GM04503 (cell line): ENCODE results near the gene GTF2H1.
A peak's percentile ranks its signal among the peaks of the same experiment; 100 is the strongest.
"Not testable (repeated sequence)": the region's sequence is repeated elsewhere in the genome, so short reads cannot be mapped to it uniquely, and the experiment has no call there.

Experiments used
- DNase-seq: peaks from one replicate; pipeline ENCODE4 v3.0.0-alpha.2; 2012; ENCODE audit warnings: low read depth

The GTF2H1 gene

DNA sequence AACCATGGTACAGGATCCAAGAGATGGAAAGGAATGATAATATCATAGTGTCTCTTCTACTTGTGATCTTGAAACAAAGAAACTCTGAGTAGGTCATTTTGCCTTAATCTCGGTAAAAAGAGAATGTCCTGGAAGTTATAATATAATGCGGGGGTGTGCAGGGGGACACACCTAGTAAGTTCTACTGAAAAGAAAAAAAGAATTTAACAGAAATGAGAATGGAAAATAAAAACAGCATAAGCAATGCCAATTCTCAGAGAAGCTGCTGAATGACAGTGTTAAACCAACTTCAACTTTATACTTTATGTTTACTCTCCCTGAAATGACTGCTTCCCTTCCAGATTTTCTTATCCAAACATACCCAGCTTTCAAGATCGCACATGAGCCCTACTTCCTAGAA, 2.5 kb upstream of the GTF2H1 start:
- no peak for DNase-seq

DNA sequence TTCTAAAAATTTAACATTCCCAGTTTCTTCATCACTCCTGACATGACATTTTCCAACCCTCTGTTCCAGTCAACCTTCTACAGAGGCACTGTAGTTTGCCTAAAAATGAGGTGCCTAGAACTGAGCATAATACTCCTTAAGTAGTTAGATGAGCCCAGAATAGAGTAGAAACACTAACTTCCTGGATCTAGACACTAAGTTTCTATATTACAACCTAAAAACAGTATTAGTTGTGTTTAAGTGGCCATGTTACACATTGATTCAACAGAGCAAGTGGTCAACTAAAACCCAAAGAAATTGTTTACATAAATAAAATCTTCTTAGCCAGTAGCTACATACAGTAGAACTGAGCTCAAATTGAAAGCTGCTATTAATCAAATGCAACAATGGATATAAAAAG, 1.8 kb upstream of the GTF2H1 start:
- DNase-seq, result no peak

DNA sequence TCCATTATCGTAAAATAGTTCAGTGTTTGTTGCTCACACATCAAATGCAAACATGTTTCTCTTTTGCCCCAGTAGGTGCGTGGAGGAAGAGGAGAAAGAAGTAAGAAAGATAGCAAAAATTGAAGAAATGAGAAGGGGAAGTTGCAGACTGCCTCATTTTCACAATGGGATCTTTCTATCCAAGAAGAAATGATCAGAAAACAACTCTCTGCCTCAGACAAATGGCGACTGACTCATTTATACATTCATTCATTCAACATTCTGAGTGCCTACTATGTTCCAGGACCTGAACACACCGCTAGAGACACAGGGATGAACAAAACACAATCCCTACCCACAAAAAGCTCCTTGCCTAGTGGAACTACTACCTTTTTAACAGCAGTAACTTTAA, 794 bp upstream of the GTF2H1 start:
- DNase-seq, result no peak

DNA sequence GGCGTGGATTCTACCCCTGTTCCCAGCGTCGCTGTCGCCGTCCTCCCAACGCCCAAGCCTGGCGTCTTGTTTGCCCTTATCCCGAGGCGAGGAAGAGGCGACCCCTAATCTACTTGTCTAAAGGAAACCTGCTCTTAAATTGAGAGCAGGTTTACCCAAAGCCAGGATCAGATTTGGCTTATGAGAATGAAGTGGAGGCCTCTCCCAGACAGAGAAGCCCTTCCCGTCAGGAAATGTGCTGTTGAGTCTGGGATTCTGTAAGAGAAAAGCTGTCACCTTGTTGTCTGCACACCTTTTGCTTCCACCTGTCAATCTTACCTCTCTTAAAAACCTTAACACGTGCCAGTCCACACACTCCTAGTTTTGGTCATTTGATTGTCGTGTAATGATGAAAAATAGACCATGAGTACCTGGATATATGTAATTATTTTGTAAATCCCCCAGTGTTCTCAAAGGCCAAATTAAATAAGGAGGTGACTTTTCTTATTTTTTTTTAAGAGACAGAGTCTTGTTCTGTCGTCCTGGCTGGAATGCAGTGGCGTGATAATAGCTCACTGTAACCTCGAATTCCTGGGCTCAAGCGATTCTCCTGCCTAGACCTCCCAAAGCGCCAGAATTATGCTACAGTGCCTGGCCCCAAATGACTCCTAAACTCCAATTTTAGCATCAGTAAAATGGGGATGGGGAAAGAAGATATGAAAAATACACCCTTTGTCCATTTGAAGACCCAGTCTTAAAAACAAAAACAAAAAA, 627 bp downstream of the GTF2H1 start:
- DNase-seq, result no peak

DNA sequence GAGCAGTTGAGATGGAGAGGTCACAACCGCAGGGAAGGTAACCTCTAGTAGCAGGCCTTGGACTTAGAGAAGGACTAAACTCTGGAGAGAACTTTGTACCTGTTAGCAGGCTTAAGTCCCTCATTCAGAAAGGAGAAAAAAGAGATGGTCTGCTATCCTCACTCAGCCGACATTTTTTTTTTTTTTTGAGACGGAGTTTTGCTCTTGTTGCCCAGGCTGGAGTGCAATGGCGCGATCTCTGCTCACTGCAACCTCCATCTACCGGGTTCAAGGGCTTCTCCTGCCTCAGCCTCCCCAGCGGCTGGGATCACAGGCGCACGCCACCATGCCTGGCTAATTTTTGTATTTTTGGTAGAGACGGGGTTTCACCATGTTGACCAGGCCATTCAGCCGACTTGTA, 1.5 kb downstream of the GTF2H1 start:
- not testable (repeated sequence) for DNase-seq

DNA sequence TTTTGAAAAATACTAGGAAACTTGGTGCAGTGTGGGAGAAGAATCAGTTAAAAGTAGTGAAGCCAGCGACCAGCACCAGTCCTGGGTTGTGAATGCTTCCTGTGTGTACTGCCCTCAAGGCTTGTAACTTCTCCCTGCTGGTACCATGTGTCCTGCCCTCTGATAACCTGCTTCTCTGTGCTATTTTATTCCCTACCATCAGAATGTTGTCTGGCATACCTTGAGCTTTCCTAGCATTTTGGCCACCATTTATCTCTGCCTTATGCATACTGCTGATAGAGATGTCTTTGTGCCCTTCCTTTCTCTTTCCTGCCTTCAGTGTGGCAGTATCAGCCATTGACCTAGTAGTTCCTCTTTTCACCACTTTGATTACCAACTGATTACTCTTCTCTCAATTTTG, 2.0 kb downstream of the GTF2H1 start:
- DNase-seq, result no peak

DNA sequence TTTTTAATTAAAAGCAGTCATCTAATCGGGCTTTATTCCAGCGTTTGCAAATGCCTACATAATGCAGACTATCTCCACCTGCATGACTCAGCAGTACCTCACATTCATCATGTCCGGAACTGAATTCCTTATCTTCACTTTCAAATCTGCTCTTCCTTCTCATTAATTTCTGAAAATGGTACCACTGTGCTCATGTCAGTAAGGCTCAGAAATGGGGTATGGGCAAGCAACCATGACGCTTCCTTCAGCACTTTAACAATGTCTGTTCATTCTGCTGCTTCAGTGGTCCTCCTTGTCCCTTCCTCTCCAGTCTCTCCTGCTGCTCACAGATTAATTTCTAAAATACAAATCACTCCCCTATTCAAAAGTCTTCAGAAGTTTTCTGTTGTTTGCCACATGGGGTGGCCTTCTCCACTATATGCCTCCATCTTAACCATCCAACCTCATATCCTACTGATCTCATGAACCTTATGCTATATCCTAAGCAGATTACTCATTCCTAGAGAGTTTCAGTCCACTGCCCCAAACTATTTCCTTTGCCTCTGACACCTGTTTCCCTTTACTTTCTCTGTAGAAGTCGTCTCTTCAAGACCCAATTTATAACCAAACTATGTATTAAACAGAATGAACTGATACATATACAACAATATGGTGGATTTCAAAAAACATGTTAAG, 7.0 kb downstream of the GTF2H1 start:
- DNase-seq, result no peak

DNA sequence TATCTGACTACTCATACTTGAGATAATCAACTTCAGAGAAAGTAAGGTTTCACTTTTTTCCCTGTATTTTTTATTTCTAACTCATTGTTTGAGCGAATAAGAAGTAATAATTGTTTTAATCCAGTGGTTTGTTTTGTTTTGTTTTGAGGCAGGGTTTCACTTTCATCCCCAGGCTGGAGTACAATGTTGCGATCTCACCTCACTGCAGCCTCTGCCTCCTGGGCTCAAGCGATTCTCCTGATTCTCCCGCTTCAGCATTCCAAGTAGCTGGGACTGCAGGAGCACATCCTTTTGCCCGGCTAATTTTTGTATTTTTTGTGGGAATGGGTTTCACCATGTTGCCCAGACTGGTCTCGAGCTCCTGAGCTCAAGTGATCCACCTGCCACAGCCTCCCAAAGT, 8.6 kb downstream of the GTF2H1 start:
- no peak for DNase-seq

DNA sequence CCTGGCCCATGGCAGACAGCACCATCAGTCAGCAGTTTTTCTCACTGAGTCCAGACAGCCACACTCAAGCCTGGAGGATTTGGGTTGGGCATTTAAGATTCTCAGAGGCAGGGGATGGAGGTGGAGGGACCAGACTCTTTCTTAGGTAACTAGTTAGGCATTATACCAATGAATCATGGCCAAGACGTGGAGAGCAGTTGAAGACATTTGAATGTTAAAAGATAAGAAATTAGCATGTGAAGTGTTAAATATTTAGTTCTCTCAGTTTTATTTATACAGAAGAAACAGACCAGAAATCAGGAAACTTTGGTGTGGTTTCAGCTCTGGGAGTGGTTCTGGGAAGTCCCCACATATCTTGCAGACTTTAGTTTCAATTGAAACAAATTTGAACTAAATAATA, 9.9 kb downstream of the GTF2H1 start:
- no peak for DNase-seq

DNA sequence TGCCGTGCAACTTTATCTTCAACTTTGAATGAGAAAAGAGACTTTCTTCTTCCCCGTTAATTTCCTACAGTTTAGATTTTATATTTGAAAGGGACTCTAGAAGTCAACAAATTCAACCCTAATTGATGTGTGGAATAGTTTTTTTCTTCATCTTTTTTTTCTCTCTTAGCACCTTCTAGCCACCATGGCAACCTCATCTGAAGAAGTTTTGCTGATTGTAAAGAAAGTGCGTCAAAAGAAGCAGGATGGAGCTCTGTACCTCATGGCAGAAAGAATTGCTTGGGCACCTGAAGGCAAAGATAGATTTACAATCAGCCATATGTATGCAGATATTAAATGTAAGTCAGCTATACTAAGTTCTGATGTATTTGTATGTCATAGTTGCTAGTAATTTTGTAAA, 10.5 kb downstream of the GTF2H1 start:
- DNase-seq, result no peak

DNA sequence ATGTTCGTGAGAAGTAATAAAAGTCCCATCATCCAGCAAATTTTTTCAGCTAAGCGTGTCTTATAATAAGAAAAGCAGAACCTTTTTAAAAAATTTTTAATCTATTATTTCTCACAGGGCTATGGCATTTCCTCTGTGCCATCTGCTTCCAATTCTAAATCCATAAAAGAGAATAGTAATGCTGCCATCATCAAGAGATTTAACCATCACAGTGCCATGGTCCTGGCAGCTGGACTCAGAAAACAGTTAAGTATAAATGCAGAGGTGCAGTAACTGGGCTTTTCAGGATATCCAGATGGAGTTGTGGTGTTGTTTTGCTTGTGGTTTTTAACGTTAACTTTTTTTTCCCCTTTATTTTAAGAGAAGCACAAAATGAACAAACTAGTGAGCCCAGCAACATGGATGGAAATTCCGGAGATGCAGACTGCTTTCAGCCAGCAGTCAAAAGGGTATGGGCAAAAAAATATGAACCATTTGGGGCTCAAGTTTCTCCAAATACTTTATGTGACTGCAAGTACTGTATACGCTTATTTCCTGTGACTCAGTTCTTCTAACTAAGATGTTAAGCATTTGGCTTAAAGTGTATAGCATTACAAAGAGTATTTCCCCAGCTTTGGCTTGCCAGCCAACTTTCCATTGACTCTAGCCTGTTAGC, 25.2 kb downstream of the GTF2H1 start:
- peak; percentile 71 for DNase-seq

DNA sequence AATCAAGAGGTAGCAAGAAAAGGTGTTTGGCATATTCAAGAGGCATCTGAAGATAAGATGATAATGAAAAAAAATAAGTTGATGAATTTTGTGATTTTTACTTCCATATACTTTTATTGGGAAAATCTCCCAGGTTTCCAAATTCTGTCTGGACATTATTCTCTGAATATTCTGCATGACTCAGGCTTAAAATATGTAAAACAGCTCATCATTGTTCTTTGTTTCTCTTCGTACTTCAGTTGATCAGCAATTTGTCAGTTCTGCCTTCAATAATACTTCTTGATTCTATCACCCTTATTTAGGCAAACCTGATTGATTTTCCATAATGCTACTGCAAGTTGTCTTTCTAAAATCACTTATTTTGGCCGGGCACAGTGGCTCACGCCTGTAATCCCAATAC, 30.2 kb downstream of the GTF2H1 start:
- no peak for DNase-seq

DNA sequence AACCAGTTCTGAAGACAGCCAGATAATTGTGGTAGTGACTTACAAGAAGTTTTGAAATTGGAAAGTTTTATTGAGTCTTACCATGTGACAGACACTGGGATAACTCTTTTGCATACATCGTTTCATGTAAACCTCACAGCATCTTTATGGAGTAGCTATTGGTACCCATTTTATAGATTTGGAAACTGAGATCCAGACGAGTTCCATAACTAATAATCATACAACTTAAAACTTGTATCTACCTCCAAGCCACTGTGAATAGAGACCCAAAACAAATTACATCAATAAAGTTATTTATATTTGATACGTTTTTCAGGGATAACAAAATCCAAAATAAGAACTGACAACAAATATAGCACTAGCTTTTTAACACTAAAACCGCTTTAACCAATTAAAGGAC, 36.3 kb downstream of the GTF2H1 start:
- no peak for DNase-seq

DNA sequence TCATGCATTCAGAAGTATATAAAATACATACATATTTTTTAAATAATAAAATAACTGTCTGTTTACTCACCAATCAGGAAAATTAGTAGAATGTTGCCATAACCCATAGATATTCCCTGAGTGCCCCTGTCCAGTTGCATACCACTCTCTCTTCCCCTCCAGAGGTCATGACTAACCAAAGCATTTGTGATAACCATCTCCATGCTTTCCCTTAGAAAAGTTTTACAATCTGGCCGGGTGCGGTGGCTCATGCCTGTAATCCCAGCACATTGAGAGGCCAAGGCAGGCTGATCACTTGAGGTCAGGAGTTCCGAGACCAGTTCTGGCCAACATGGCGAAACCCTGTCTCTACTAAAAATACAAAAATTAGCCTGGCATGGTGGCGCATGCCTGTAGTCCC, 38.8 kb downstream of the GTF2H1 start:
- DNase-seq, result no peak

DNA sequence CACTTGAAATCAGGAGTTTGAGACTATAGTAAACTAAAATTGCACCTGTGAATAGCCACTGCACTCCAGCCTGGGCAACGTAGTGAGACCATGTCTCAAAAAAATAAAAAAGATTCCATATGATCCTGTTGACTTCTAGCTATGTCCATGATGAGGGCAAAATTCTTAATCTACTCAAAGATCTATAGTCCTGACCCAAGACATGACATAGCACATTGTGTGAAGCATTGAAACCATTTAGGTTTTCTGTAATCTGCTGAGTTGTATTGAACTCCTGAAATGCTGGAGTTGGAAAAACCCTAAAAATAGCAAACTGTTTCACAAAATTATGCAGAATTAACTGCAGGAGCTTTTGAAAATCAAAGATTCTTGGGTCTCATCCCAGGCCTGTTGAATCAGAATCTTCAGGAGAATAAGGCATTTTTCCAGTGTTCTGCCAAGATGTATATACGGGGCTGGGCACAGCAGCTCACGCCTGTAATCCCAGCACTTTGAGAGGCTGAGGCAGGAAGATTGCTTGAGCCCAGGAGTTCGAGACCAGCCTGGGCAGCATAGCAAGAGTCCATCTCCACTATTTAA, 42.2 kb downstream of the GTF2H1 start:
- no peak for DNase-seq

DNA sequence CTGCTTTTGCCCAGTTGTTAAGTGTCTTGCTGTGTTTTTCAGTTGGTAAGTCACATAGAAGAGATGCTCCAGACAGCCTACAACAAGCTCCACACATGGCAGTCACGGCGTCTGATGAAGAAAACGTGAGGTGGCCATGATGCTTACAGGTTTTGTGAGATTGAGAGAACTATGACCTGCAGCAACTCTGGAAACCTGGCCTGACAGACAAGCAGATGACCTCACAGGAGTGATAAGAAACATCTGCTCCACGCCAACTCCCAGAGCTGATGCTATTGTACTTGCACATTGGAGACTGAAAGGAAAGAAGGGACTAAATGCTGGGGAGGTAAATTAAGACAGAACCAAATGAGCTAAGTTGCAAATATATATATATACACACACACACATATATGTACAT, 43.4 kb downstream of the GTF2H1 start:
- DNase-seq, result no peak

DNA sequence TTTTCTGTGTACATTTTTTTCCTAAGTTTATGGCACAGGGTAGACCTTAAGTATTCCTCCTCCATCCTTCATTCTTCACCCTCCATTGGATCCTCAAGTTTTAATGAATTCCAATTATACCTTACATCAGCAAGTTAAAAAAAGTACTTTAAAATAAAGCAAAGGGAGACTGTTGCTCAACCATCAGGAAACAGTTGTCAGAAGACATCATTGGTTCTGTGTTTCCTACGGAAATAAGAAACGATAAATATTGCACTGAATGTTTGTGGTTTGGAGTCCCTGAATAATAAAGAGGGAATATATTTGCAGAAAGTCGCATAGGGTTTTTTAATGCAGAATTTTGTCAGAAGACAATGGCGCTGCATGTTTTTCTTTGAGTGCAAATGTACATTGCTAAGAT, 43.9 kb downstream of the GTF2H1 start:
- no peak for DNase-seq

DNA sequence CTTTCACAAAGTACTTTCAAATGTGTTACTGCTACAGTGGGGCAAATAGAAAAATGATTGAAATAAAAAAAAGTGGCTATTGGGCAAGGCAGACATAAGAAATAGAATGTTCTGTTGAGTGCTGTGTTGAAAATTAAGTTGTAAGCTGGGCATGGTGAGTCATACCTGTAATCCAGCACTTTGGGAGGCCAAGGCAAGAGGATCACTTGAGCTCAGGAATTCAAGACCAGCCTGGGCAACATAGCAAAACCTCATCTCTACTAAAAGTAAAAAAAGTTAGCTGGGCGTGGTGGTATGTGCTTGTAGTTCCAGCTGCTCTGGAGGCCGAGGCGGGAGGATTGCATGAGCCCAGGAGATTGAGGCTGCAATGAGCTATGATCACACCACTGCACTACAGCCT, 45.1 kb downstream of the GTF2H1 start:
- DNase-seq, result no peak

DNA sequence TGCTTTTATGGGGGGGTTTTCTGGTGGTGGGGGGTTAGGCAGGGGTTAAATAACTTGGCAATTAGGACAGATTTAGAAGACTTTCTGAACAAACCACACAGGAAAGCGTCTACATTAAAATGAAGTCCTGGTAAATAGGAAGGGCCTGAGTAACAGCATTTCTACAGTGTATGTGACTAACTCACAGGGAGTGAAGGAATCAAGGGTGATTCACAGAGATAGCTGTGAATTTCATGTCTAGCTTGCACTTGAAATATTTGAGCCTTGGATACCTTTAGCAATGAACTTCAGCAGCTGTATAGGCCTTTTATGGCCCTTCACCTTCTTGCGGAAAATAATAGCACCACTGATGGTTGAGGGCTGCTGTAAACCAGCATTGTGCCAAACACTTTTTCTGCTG, 45.9 kb downstream of the GTF2H1 start:
- no peak for DNase-seq

DNA sequence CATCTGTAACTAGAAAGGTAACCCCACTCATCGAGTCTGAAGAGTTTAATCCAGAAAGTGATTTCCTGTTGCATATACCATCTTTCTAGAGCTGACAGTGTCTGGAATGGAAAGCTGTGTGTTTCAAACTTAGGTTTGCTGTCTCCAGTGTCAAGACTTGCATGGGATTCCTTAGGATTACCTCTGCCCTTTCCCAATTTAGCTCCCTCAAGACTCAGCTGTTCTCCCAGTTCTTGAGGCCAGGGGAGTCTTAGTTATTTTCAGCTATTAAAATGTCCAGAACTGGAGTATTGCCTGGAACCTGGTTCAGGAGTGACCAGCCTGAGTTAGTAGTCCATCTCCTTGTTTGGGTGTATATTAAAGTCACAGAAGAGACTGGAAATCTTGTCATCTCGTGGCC, 47.0 kb downstream of the GTF2H1 start:
- no peak for DNase-seq

DNA sequence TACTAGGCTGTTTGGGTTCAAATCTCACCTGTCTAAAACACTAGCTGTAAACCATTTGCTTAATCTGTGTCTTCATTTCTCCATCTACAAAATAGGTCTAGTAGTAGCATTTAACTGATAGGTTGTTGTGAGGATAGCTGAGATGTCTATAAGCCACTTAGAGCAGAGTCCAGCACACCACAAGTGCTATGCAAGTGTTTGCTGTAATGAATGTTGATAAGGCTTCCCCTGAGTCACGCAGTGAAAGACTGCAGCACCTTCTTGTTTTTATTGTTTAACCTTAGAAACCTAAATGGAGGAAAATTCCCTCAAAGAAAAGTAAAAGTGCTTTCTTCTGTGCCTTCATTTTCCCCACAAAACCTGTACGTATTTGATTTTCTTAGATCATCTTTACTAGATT, 48.9 kb downstream of the GTF2H1 start:
- no peak for DNase-seq

DNA sequence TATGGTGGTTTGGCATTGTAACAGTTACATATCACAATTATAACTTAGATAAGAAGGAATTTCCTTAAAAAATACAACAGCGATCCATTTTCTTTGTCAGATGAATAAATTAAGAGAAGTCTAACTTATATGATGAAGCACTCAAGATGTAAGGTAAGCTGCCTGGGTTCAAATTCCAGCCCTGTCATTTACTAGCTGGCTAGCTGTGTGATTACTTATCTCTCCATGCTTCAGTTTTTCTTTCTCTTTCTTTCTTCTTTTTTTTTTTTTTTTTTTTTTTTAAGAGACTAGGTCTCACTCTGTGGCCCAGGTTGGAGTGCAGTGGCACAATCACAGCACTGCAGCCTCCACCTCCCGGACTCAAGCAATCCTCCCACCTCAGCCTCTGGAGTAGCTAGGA, 49.8 kb downstream of the GTF2H1 start:
- DNase-seq, result no peak

DNA sequence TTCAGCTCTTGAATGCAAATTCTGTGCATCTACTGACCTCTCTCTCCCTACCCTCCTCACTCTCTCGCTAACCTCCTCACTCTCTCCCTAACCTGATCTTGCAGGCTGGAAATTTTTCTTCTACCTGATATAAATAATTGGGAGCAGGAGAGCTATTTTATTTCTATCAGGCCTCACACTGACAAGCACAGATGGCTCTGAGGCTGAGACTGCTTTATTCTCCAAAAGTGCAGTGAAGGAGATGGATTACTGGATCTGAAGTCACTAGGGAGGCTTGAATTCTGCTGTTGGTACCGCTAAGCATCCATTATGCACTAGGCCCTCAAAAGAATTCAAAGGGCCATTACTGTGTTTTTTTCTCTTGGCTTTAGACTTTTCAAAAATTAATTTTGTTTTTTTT, 52.6 kb downstream of the GTF2H1 start:
- DNase-seq, result no peak
